ENCODE measurements around the gene SLC25A28. TPM values are rescaled to one million over a fixed set of nuclear protein-coding genes. Genes with fewer than 3 reads are reported as not detected.

Gene SLC25A28
- total RNA-seq (2021) (31.0 and 31.1 TPM in 2 replicates), Bru-seq, nascent RNA (percentile 87 among the genes with signal in this experiment), BruChase-seq, experiment 1, labeled RNA remaining after a 2-hour chase (percentile 85 among the genes with signal in this experiment), BruChase-seq, experiment 2, labeled RNA remaining after a 6-hour chase (percentile 66 among the genes with signal in this experiment)
- long read RNA-seq, transcript SLC25A28-201 (4 exons, 1,451 nt), result major isoform, 17 of 27 reads
- long read RNA-seq, partial matches to known transcripts, result 1 of 27 reads
- long read RNA-seq, other reads (novel, unspliced or antisense), result 8 of 27 reads

GRCh38 chr10:99619851-99620710 lies at the start of gene SLC25A28:
Gene SLC25A28 (minus strand): TSS chr10:99620439. CDS start chr10:99620335, 104 bp downstream.
- no TSS peak for BruUV-seq (replicated peaks)
- H3K4me3 ChIP-seq (ENCODE audit: low read depth, low read length, poor library complexity, severe bottlenecking), result peak within 1 kb of the TSS; percentile 84
- CTCF ChIA-PET, result interaction anchor here (0.9 kb wide), 1 partner anchor 184 kb away, joined by 3 read pairs; no protein-coding TSS in a partner anchor
- POLR2A ChIA-PET (ENCODE audit: low non-redundant PET), result no interaction called here
- no peaks in the 10 kb centered on the region for H3K36me3 ChIP-seq (ENCODE audit: insufficient read depth, low read length, poor library complexity, severe bottlenecking)
- H3K27ac ChIP-seq (ENCODE audit: low read depth, low read length, poor library complexity, severe bottlenecking), result peak within 1 kb of the TSS; percentile 95
- H3K9me3 ChIP-seq (ENCODE audit: low read depth, low read length, poor library complexity, severe bottlenecking), result no peaks in the 10 kb centered on the region
- TF ChIP-seq EZH2 (IDR thresholded peaks at IDR 0.05; ENCODE audit: borderline replicate concordance, low read depth, low read length, poor library complexity, severe bottlenecking), result no peak
- no peak for TF ChIP-seq CTCF (conservative IDR thresholded peaks at IDR 0.05; ENCODE audit: low read depth, low read length)
- peaks cover 12% of the 10 kb centered on the region for H3K4me1 ChIP-seq (ENCODE audit: insufficient read depth, low read length, poor library complexity, severe bottlenecking)
- peak; percentile 11 for DNase-seq (ENCODE audit: low spot score)
- intact Hi-C loops (cut with micrococcal nuclease; ENCODE audit: unreplicated experiment), result no loop called here
- H3K27me3 ChIP-seq (replicated peaks; ENCODE audit: insufficient read depth, low read depth, low read length, poor library complexity), result no peaks in the 10 kb centered on the region

GRCh38 chr10:99667108-99667751 lies 47.0 kb upstream of the SLC25A28 start:
- BruUV-seq (replicated peaks), result no TSS peak
- TF ChIP-seq CTCF (conservative IDR thresholded peaks at IDR 0.05; ENCODE audit: low read depth, low read length) (no peak), EZH2 (IDR thresholded peaks at IDR 0.05; ENCODE audit: borderline replicate concordance, low read depth, low read length, poor library complexity, severe bottlenecking) (no peak)
- H3K36me3 ChIP-seq (ENCODE audit: insufficient read depth, low read length, poor library complexity, severe bottlenecking), result peaks cover 4% of the 10 kb centered on the region
- H3K27me3 ChIP-seq (replicated peaks; ENCODE audit: insufficient read depth, low read depth, low read length, poor library complexity), result no peaks in the 10 kb centered on the region
- no peak for DNase-seq (ENCODE audit: low spot score)
- H3K27ac ChIP-seq (ENCODE audit: low read depth, low read length, poor library complexity, severe bottlenecking), result no peak overlapping the region
- H3K9me3 ChIP-seq (ENCODE audit: low read depth, low read length, poor library complexity, severe bottlenecking), result no peaks in the 10 kb centered on the region
- intact Hi-C loops (cut with micrococcal nuclease; ENCODE audit: unreplicated experiment), result no loop called here
- CTCF ChIA-PET, result no interaction called here
- no peak overlapping the region for H3K4me3 ChIP-seq (ENCODE audit: low read depth, low read length, poor library complexity, severe bottlenecking)
- H3K4me1 ChIP-seq (ENCODE audit: insufficient read depth, low read length, poor library complexity, severe bottlenecking), result no peaks in the 10 kb centered on the region
- POLR2A ChIA-PET (ENCODE audit: low non-redundant PET), result no interaction called here

GRCh38 chr10:99665304-99665703 lies 45.1 kb upstream of the SLC25A28 start:
- intact Hi-C loops (cut with micrococcal nuclease; ENCODE audit: unreplicated experiment), result no loop called here
- CTCF ChIA-PET, result no interaction called here
- BruUV-seq (replicated peaks), result no TSS peak
- Histone ChIP-seq H3K36me3 (ENCODE audit: insufficient read depth, low read length, poor library complexity, severe bottlenecking) (no peaks in the 10 kb centered on the region), H3K9me3 (ENCODE audit: low read depth, low read length, poor library complexity, severe bottlenecking) (no peaks in the 10 kb centered on the region), H3K27me3 (replicated peaks; ENCODE audit: insufficient read depth, low read depth, low read length, poor library complexity) (no peaks in the 10 kb centered on the region), H3K27ac (ENCODE audit: low read depth, low read length, poor library complexity, severe bottlenecking) (no peak overlapping the region), H3K4me3 (ENCODE audit: low read depth, low read length, poor library complexity, severe bottlenecking) (no peak overlapping the region), H3K4me1 (ENCODE audit: insufficient read depth, low read length, poor library complexity, severe bottlenecking) (no peaks in the 10 kb centered on the region)
- POLR2A ChIA-PET (ENCODE audit: low non-redundant PET), result interaction anchor here (0.6 kb wide), 1 partner anchor 93 kb away, joined by 6 read pairs; no protein-coding TSS in a partner anchor
- no peak for TF ChIP-seq CTCF (conservative IDR thresholded peaks at IDR 0.05; ENCODE audit: low read depth, low read length)
- no peak for TF ChIP-seq EZH2 (IDR thresholded peaks at IDR 0.05; ENCODE audit: borderline replicate concordance, low read depth, low read length, poor library complexity, severe bottlenecking)
- DNase-seq (ENCODE audit: low spot score), result no peak

Data from A673 (cell line).